Stomach (tissue), 4 donors: ENCODE data around the gene HIVEP1.

Experiments used
- EP300 ChIP-seq: sonication (generic); formaldehyde crosslinking; IDR thresholded peaks from one replicate; pipeline ENCODE4 v1.6.1; 2017; ENCODE audit warnings: antibody characterized with exemption
- POLR2A ChIP-seq, 4 donors: fragments of 450-650 bp; IDR thresholded peaks; one replicate each; pipeline ENCODE4 v1.6.1; 2016; ENCODE audit warnings: antibody characterized with exemption in 4 of 4, control low read depth in 2 of 4, mild to moderate bottlenecking in 1 of 4, moderate library complexity in 1 of 4
- POLR2AphosphoS5 ChIP-seq, 3 donors: sonication (generic); formaldehyde crosslinking; IDR thresholded peaks; one replicate each; pipeline ENCODE4 v1.6.1; 2016; ENCODE audit warnings: antibody characterized with exemption in 3 of 3
- TF ChIP-seq, protein P1 (sequence below), 7 experiments: fragments of 450-650 bp in 4 of 7; fragments of 200-600 bp in 3 of 7; sonication (generic) in 3 of 7; IDR thresholded peaks; one replicate each; pipeline ENCODE4 v1.5.1; 2016 to 2019; ENCODE audit warnings: antibody characterized with exemption in 7 of 7, control low read depth in 2 of 7, mild to moderate bottlenecking in 1 of 7

GRCh38 chr6:12082368-12082767, 70.3 kb downstream of the HIVEP1 start:
- no peak for TF ChIP-seq POLR2AphosphoS5 (IDR thresholded peaks at IDR 0.05)
- no peak for TF ChIP-seq POLR2A (IDR thresholded peaks at IDR 0.05)
- TF ChIP-seq, protein P1, sequence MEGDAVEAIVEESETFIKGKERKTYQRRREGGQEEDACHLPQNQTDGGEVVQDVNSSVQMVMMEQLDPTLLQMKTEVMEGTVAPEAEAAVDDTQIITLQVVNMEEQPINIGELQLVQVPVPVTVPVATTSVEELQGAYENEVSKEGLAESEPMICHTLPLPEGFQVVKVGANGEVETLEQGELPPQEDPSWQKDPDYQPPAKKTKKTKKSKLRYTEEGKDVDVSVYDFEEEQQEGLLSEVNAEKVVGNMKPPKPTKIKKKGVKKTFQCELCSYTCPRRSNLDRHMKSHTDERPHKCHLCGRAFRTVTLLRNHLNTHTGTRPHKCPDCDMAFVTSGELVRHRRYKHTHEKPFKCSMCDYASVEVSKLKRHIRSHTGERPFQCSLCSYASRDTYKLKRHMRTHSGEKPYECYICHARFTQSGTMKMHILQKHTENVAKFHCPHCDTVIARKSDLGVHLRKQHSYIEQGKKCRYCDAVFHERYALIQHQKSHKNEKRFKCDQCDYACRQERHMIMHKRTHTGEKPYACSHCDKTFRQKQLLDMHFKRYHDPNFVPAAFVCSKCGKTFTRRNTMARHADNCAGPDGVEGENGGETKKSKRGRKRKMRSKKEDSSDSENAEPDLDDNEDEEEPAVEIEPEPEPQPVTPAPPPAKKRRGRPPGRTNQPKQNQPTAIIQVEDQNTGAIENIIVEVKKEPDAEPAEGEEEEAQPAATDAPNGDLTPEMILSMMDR (IDR thresholded peaks at IDR 0.05): no peak
- TF ChIP-seq EP300: no peak
